Activated CD8-positive, alpha-beta memory T cell treated with anti-CD3 and anti-CD28 coated beads, Interleukin-2, amount 50 U/mL, for 24 hours (primary cell): ENCODE measurements around the gene CACNA1D.

Source experiments
- DNase-seq: peaks from one replicate; pipeline ENCODE4 v3.0.0-alpha.2; 2020; ENCODE audit errors: extremely low read depth

Gene CACNA1D

GRCh38 chr3:53577506-53577905 is 83.1 kb downstream of the CACNA1D start:
- DNase-seq = no peak

GRCh38 chr3:53579636-53580035 is 85.2 kb downstream of the CACNA1D start:
- DNase-seq = no peak

GRCh38 chr3:53581671-53582070 is 87.3 kb downstream of the CACNA1D start:
- DNase-seq = no peak

- DNase-seq = no peak
Observed at GRCh38 chr3:53583161-53583690, 88.8 kb downstream of the CACNA1D start.

- no peak for DNase-seq
Observed at GRCh38 chr3:53585049-53585448, 90.6 kb downstream of the CACNA1D start.

- no peak for DNase-seq
Observed at GRCh38 chr3:53585627-53586026, 91.2 kb downstream of the CACNA1D start.

- DNase-seq = no peak
Observed at GRCh38 chr3:53588122-53588521, 93.7 kb downstream of the CACNA1D start.

- no peak for DNase-seq
Observed at GRCh38 chr3:53589201-53589600, 94.8 kb downstream of the CACNA1D start.

- DNase-seq = no peak
Observed at GRCh38 chr3:53589806-53590205, 95.4 kb downstream of the CACNA1D start.

GRCh38 chr3:53590606-53591005 is 96.2 kb downstream of the CACNA1D start:
- no peak for DNase-seq

- DNase-seq = no peak
Observed at GRCh38 chr3:53591646-53592045, 97.2 kb downstream of the CACNA1D start.

GRCh38 chr3:53592862-53593261 is 98.5 kb downstream of the CACNA1D start:
- DNase-seq = no peak

- DNase-seq = no peak
Observed at GRCh38 chr3:53593611-53594010, 99.2 kb downstream of the CACNA1D start.

GRCh38 chr3:53594276-53594675 is 99.9 kb downstream of the CACNA1D start:
- no peak for DNase-seq

- no peak for DNase-seq
Observed at GRCh38 chr3:53595660-53596059, 101.2 kb downstream of the CACNA1D start.

- no peak for DNase-seq
Observed at GRCh38 chr3:53597136-53597915, 102.9 kb downstream of the CACNA1D start.

GRCh38 chr3:53599771-53600170 is 105.4 kb downstream of the CACNA1D start:
- no peak for DNase-seq

- DNase-seq = no peak
Observed at GRCh38 chr3:53602866-53603265, 108.5 kb downstream of the CACNA1D start.

- no peak for DNase-seq
Observed at GRCh38 chr3:53604232-53604631, 109.8 kb downstream of the CACNA1D start.

- no peak for DNase-seq
Observed at GRCh38 chr3:53606793-53607192, 112.4 kb downstream of the CACNA1D start.

- no peak for DNase-seq
Observed at GRCh38 chr3:53612508-53612907, 118.1 kb downstream of the CACNA1D start.

- no peak for DNase-seq
Observed at GRCh38 chr3:53613125-53613524, 118.7 kb downstream of the CACNA1D start.

- no peak for DNase-seq
Observed at GRCh38 chr3:53614307-53614706, 119.9 kb downstream of the CACNA1D start.

- no peak for DNase-seq
Observed at GRCh38 chr3:53616321-53616720, 121.9 kb downstream of the CACNA1D start.
